SU-DHL-6 (cell line): ENCODE measurements around the gene CLPX.

Source experiments
- H2AFZ ChIP-seq: fragments of 200-600 bp; sonication (generic); 2 replicates; pipeline ENCODE4 v1.6.1; 2014; ENCODE audit warnings: low read depth, mild to moderate bottlenecking, moderate library complexity, mixed read lengths, antibody characterized with exemption, low read length; ENCODE audit not compliant: severe bottlenecking
- H3F3A ChIP-seq: fragments of 200-600 bp; shearing (Covaris generic); 2 replicates; pipeline ENCODE4 v1.6.0; 2016; ENCODE audit warnings: antibody characterized with exemption, mild to moderate bottlenecking; ENCODE audit not compliant: insufficient read depth
- H3K27ac ChIP-seq: fragments of 200-600 bp; sonication (generic); 2 replicates; pipeline ENCODE4 v1.5.1; 2016; ENCODE audit warnings: low read depth, mild to moderate bottlenecking, low read length, moderate library complexity, mixed read lengths
- H3K27me3 ChIP-seq: fragments of 200-600 bp; sonication (generic), shearing (Covaris generic); 2 replicates; pipeline ENCODE4 v1.6.0; 2014; ENCODE audit warnings: mild to moderate bottlenecking, low read length
- H3K36me3 ChIP-seq: fragments of 200-600 bp; sonication (generic); 2 replicates; pipeline ENCODE4 v1.6.1; 2014; ENCODE audit warnings: mild to moderate bottlenecking, low read length, mixed read lengths
- H3K4me2 ChIP-seq: fragments of 300-600, 200-600 bp; shearing (Covaris generic), sonication (generic); 2 replicates; pipeline ENCODE4 v1.6.0; 2014; ENCODE audit warnings: low read length, low read depth, mild to moderate bottlenecking; ENCODE audit not compliant: poor library complexity, severe bottlenecking
- H3K4me3 ChIP-seq: fragments of 200-600 bp; sonication (generic); 2 replicates; pipeline ENCODE4 v1.5.1; 2014; ENCODE audit warnings: antibody characterized with exemption, low read length, mild to moderate bottlenecking, mixed read lengths; ENCODE audit not compliant: insufficient read depth, poor library complexity, severe bottlenecking
- H3K79me2 ChIP-seq: fragments of 200-600 bp; sonication (generic); 2 replicates; pipeline ENCODE4 v1.6.1; 2014; ENCODE audit warnings: mild to moderate bottlenecking, low read length, moderate library complexity; ENCODE audit not compliant: insufficient read depth
- H3K9ac ChIP-seq: fragments of 200-600 bp; sonication (generic); 2 replicates; pipeline ENCODE4 v1.7.0; 2014; ENCODE audit warnings: mild to moderate bottlenecking, low read length
- H3K9me2 ChIP-seq: fragments of 200-600 bp; sonication (generic); replicated peaks from 2 replicates; pipeline ENCODE4 v1.6.1; 2014; ENCODE audit warnings: low read length; ENCODE audit not compliant: insufficient read depth
- H3K9me3 ChIP-seq: fragments of 200-600 bp; sonication (generic); 2 replicates; pipeline ENCODE4 v1.6.1; 2014; ENCODE audit warnings: low read length, mixed read lengths; ENCODE audit not compliant: insufficient read depth
- H4K20me1 ChIP-seq: fragments of 200-600 bp; sonication (generic); 2 replicates; pipeline ENCODE4 v1.6.1; 2014; ENCODE audit warnings: low read depth, mild to moderate bottlenecking, antibody characterized with exemption, low read length, moderate library complexity, mixed read lengths
- EZH2phosphoT487 ChIP-seq: fragments of 200-600 bp; sonication (generic), shearing (Covaris generic); conservative IDR thresholded peaks from 2 replicates; pipeline ENCODE4 v1.6.1; 2018; ENCODE audit warnings: mild to moderate bottlenecking, antibody characterized with exemption, low read length, moderate library complexity, mixed read lengths
- TF ChIP-seq, protein P1 (sequence below): fragments of 200-600 bp; sonication (generic); IDR thresholded peaks from one replicate; pipeline ENCODE4 v1.5.1; 2017; ENCODE audit warnings: antibody characterized with exemption, mild to moderate bottlenecking, low read length, moderate library complexity; ENCODE audit not compliant: insufficient read depth, poor library complexity, severe bottlenecking

CLPX gene

DNA sequence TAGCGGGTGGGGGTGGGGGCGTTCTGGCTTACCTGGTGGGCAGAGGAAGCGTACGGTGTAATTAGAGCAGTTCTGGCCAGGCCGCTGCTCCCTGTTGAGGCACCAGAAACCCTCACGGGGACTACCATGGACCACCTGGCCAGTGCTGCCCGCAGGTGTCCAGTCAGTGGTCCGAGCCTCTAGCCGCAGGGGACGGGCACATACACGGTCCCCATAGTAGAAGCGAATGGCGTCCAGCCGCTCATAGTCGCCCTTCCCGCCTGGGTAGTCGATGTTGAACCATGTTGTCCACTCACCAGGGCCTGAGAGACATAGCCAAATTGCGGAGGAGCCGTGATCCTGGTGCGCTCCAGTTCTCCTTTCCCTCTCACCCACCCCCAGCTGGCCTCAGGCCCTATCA is 21.6 kb upstream of the CLPX start:
- H4K20me1 ChIP-seq = no peaks in the 10 kb centered on the region
- TF ChIP-seq, protein P1, sequence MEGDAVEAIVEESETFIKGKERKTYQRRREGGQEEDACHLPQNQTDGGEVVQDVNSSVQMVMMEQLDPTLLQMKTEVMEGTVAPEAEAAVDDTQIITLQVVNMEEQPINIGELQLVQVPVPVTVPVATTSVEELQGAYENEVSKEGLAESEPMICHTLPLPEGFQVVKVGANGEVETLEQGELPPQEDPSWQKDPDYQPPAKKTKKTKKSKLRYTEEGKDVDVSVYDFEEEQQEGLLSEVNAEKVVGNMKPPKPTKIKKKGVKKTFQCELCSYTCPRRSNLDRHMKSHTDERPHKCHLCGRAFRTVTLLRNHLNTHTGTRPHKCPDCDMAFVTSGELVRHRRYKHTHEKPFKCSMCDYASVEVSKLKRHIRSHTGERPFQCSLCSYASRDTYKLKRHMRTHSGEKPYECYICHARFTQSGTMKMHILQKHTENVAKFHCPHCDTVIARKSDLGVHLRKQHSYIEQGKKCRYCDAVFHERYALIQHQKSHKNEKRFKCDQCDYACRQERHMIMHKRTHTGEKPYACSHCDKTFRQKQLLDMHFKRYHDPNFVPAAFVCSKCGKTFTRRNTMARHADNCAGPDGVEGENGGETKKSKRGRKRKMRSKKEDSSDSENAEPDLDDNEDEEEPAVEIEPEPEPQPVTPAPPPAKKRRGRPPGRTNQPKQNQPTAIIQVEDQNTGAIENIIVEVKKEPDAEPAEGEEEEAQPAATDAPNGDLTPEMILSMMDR = no peak
- no peak for TF ChIP-seq EZH2phosphoT487
- no peaks in the 10 kb centered on the region for H3K9me2 ChIP-seq
- H3K27me3 ChIP-seq = no peaks in the 10 kb centered on the region
- H3K79me2 ChIP-seq = no peaks in the 10 kb centered on the region
- H3F3A ChIP-seq = no peaks in the 10 kb centered on the region
- no peak overlapping the region for H2AFZ ChIP-seq
- H3K9ac ChIP-seq = no peak overlapping the region
- no peaks in the 10 kb centered on the region for H3K9me3 ChIP-seq
- no peak overlapping the region for H3K27ac ChIP-seq
- no peak overlapping the region for H3K4me2 ChIP-seq
- no peaks in the 10 kb centered on the region for H3K36me3 ChIP-seq
- no peak overlapping the region for H3K4me3 ChIP-seq

DNA sequence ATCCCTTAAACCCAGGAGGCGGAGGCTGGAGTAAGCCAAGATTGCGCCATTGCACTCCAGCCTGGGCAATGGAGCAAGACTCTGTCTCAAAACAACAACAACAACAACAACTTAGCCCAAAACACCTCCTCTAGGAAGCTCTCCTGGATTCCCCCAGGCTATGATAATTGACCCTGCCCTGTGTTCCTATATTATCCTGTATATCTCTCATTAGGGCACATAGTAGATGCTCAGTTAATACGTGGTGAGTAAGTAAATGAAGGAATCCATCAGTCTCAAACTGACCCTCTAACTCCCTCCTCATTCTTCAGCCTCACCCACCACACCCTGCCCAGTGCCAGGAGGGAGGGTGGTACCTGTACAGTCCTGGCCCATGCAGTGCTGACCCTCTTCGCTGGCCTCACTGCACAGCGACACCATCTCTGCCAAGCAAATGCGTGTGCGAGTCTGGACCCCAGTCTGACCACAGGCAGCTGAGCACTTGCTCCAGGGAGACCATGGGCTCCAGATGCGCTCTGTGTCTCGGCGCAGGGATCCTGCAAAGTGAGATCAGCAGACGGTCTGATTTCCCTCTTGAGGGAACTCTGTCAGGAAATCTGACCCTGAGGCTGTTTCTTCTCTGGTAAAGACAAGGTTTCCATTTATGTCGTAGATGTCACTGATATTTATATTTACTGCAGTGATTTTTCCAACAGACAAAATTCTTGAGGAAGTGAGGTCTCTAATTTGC is 20.0 kb upstream of the CLPX start:
- H3K9ac ChIP-seq = no peak overlapping the region
- no peak for TF ChIP-seq EZH2phosphoT487
- TF ChIP-seq, protein P1 = no peak
- H3K4me2 ChIP-seq = no peak overlapping the region
- no peaks in the 10 kb centered on the region for H4K20me1 ChIP-seq
- no peaks in the 10 kb centered on the region for H3K36me3 ChIP-seq
- no peak overlapping the region for H2AFZ ChIP-seq
- H3K9me2 ChIP-seq = no peaks in the 10 kb centered on the region
- no peaks in the 10 kb centered on the region for H3K79me2 ChIP-seq
- no peaks in the 10 kb centered on the region for H3K9me3 ChIP-seq
- H3K4me3 ChIP-seq = no peak overlapping the region
- no peak overlapping the region for H3K27ac ChIP-seq
- no peaks in the 10 kb centered on the region for H3F3A ChIP-seq
- H3K27me3 ChIP-seq = no peaks in the 10 kb centered on the region

DNA sequence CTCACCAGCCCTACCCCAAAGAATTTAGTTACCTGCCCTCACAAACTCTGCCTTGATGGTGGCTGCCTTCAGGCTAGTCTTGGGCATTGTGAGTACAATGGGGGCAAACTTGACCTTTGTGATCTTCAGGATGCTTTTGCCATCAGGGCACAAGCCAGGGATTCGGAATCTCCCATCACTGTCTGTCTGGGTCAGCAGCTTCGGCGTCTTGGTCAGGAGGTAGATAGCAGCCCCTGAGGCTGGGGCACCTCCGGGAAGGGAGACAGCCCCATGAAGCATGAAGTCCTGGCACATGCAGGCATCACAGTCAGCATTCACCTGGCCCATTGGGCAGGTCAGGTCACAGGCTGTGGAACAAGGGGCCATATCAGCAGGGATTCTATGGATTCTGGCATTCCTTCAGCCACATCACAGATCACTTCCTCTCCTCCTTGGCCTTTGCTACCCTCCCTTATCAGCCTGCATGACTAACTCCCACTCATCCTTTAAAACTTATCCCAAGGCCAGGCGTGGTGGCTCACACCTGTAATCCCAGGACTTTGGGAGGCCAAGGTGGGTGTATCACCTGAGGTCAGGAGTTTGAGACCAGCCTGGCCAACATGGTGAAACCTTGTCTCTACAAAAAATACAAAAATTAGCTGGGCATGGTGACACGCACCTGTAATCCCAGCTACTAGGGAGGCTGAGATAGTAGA is 19.2 kb upstream of the CLPX start:
- H3K79me2 ChIP-seq = no peaks in the 10 kb centered on the region
- H3K4me3 ChIP-seq = no peak overlapping the region
- H3K9ac ChIP-seq = no peak overlapping the region
- no peaks in the 10 kb centered on the region for H3K27me3 ChIP-seq
- H2AFZ ChIP-seq = no peak overlapping the region
- no peaks in the 10 kb centered on the region for H3K9me3 ChIP-seq
- no peaks in the 10 kb centered on the region for H4K20me1 ChIP-seq
- H3F3A ChIP-seq = no peaks in the 10 kb centered on the region
- TF ChIP-seq, protein P1 = no peak
- TF ChIP-seq EZH2phosphoT487 = no peak
- no peak overlapping the region for H3K27ac ChIP-seq
- no peaks in the 10 kb centered on the region for H3K9me2 ChIP-seq
- no peaks in the 10 kb centered on the region for H3K36me3 ChIP-seq
- no peak overlapping the region for H3K4me2 ChIP-seq
